BLaER1 (cell line): ENCODE measurements around the gene ELP4.
"Not testable (repeated sequence)": the region's sequence is repeated elsewhere in the genome, so short reads cannot be mapped to it uniquely, and the experiment has no call there.

Experiments
- H3K27ac ChIP-seq: shearing (Covaris generic); formaldehyde crosslinking; 2 replicates; pipeline ENCODE4 v1.8.1; 2022
- H3K27me3 ChIP-seq: shearing (Covaris generic); formaldehyde crosslinking; 2 replicates; pipeline ENCODE4 v1.8.1; 2022
- H3K36me3 ChIP-seq: shearing (Covaris generic); formaldehyde crosslinking; 2 replicates; pipeline ENCODE4 v1.8.1; 2022
- H3K4me1 ChIP-seq: shearing (Covaris generic); formaldehyde crosslinking; 2 replicates; pipeline ENCODE4 v1.8.1; 2022
- H3K4me2 ChIP-seq: shearing (Covaris generic); formaldehyde crosslinking; 2 replicates; pipeline ENCODE4 v1.8.1; 2022
- H3K4me3 ChIP-seq: shearing (Covaris generic); formaldehyde crosslinking; 2 replicates; pipeline ENCODE4 v1.8.1; 2022
- H3K9ac ChIP-seq: shearing (Covaris generic); formaldehyde crosslinking; 2 replicates; pipeline ENCODE4 v1.8.1; 2022
- H3K9me3 ChIP-seq: shearing (Covaris generic); formaldehyde crosslinking; 2 replicates; pipeline ENCODE4 v1.8.1; 2022
- H4K20me1 ChIP-seq: shearing (Covaris generic); formaldehyde crosslinking; 2 replicates; pipeline ENCODE4 v1.8.1; 2022
- Cebpa-rat ChIP-seq: shearing (Covaris generic); IDR thresholded peaks from 2 replicates; pipeline ENCODE4 v1.8.1; 2022

ELP4 gene

DNA sequence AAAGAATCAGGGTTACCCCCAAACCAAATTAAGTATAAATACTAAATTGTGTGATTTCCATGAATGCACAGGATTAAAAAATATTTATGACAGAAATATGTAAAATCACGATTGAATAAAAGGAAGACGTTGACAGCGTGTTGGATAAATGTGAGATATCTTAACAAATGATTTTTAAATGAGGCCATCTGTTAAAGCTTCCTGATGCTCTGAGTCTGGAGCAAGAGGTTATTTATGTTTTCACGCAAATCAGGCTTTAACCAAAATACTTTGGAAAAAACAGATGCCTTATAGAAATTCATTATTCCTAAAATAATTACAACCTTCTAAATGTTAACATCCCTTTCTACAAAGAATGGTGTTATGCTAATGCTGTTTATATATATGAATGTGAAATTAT lies 178.3 kb downstream of the ELP4 start:
- no peak for TF ChIP-seq Cebpa-rat
- H3K36me3 ChIP-seq: no peaks in the 10 kb centered on the region

DNA sequence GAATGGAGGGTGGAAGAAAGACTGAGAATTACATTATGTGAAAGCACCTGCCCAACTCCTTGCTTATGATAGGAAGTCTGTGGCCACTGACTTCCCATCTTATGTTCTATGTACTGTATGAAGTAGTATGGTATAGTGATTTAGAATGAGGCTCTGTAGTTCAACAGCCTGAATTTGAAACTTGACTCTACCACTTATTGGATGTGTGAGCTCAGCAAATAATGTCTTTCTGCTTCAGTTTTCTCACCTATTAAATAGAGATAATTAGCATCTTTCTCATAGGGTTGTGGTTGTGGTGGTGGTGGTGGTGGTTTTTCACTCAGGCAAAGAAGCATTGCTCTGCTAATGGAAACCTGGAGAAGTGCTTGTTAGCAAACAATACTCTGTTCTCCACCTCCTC lies 180.0 kb downstream of the ELP4 start:
- no peak overlapping the region for H3K4me3 ChIP-seq
- no peaks in the 10 kb centered on the region for H3K4me1 ChIP-seq
- H3K4me2 ChIP-seq: no peak overlapping the region

More for the DNA sequence above, 178.3 kb downstream of the ELP4 start:
- H3K27me3 ChIP-seq: no peaks in the 10 kb centered on the region
- H3K4me3 ChIP-seq: no peak overlapping the region
- H3K4me2 ChIP-seq: no peak overlapping the region
- H4K20me1 ChIP-seq: no peaks in the 10 kb centered on the region
- H3K27ac ChIP-seq: no peak overlapping the region
- H3K9ac ChIP-seq: no peak overlapping the region
- H3K9me3 ChIP-seq: no peaks in the 10 kb centered on the region
- no peaks in the 10 kb centered on the region for H3K4me1 ChIP-seq

GRCh38 chr11:31690041-31690440 lies 180.5 kb downstream of the ELP4 start:
- Histone ChIP-seq H3K9me3 (no peaks in the 10 kb centered on the region), H3K4me3 (no peak overlapping the region), H3K4me1 (no peaks in the 10 kb centered on the region), H3K27ac (no peak overlapping the region), H3K36me3 (no peaks in the 10 kb centered on the region), H3K27me3 (no peaks in the 10 kb centered on the region), H4K20me1 (no peaks in the 10 kb centered on the region), H3K9ac (no peak overlapping the region), H3K4me2 (no peak overlapping the region)
- no peak for TF ChIP-seq Cebpa-rat

More for the DNA sequence above, 180.0 kb downstream of the ELP4 start:
- Histone ChIP-seq H4K20me1 (no peaks in the 10 kb centered on the region), H3K27me3 (no peaks in the 10 kb centered on the region), H3K9me3 (no peaks in the 10 kb centered on the region), H3K27ac (no peak overlapping the region), H3K36me3 (no peaks in the 10 kb centered on the region), H3K9ac (no peak overlapping the region)
- no peak for TF ChIP-seq Cebpa-rat

DNA sequence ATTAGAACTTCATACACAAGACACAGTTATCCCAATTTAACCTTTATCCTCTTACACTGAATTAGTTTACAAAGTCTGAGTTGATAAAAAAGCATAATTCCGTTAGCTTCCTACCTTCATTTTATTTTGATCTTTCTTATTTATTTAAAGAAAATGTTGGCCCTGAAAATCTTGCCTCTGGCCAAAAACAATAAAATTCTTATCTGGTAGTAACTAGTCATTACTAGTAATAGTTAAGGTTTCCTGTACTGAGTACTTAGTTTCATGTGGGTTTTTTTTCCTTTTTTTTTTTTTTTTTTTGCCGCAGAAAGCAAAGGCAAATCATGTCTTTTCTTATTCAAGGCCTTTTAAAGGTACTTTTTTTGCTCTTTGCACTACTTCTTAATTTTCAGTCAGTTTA lies 180.9 kb downstream of the ELP4 start:
- H4K20me1 ChIP-seq: no peaks in the 10 kb centered on the region
- no peak for TF ChIP-seq Cebpa-rat
- no peaks in the 10 kb centered on the region for H3K9me3 ChIP-seq
- no peak overlapping the region for H3K27ac ChIP-seq
- no peaks in the 10 kb centered on the region for H3K36me3 ChIP-seq
- no peaks in the 10 kb centered on the region for H3K4me1 ChIP-seq
- H3K27me3 ChIP-seq: no peaks in the 10 kb centered on the region
- H3K4me2 ChIP-seq: no peak overlapping the region
- no peak overlapping the region for H3K4me3 ChIP-seq
- no peak overlapping the region for H3K9ac ChIP-seq

DNA sequence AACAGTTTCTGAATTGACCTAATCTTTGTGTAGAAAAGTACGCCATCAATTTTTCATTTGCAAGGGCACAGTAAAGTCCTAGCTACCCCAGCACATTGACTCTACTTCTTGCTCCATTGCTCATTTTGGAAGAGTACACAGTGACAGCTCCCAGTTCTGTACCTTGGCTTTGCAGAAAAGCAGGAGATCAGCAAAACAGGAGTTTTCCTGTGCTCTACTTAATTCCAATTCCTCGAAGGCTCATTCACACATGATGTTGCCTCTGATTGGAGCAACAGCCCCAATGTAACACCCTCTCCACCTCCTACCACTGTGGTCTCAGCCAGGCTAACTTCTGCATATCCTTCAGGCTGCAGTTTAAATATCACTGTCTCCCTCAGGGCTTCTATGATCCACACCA lies 182.9 kb downstream of the ELP4 start:
- no peaks in the 10 kb centered on the region for H3K36me3 ChIP-seq
- no peak overlapping the region for H3K4me3 ChIP-seq
- no peaks in the 10 kb centered on the region for H4K20me1 ChIP-seq
- H3K4me2 ChIP-seq: no peak overlapping the region
- no peaks in the 10 kb centered on the region for H3K4me1 ChIP-seq
- H3K27ac ChIP-seq: no peak overlapping the region
- TF ChIP-seq Cebpa-rat: no peak
- no peak overlapping the region for H3K9ac ChIP-seq
- H3K9me3 ChIP-seq: no peaks in the 10 kb centered on the region
- no peaks in the 10 kb centered on the region for H3K27me3 ChIP-seq

- not testable (repeated sequence) for H3K4me1 ChIP-seq, H3K27ac ChIP-seq, H4K20me1 ChIP-seq, H3K36me3 ChIP-seq, H3K27me3 ChIP-seq, H3K9me3 ChIP-seq, H3K9ac ChIP-seq, H3K4me2 ChIP-seq, H3K4me3 ChIP-seq
Measured at GRCh38 chr11:31697049-31697448, 187.5 kb downstream of the ELP4 start.

GRCh38 chr11:31699066-31699465 lies 189.5 kb downstream of the ELP4 start:
- no peak for TF ChIP-seq Cebpa-rat
- Histone ChIP-seq H3K4me1 (no peaks in the 10 kb centered on the region), H3K27ac (no peak overlapping the region), H3K27me3 (no peaks in the 10 kb centered on the region), H3K4me3 (no peak overlapping the region), H4K20me1 (no peaks in the 10 kb centered on the region), H3K36me3 (no peaks in the 10 kb centered on the region), H3K4me2 (no peak overlapping the region), H3K9ac (no peak overlapping the region), H3K9me3 (no peaks in the 10 kb centered on the region)

DNA sequence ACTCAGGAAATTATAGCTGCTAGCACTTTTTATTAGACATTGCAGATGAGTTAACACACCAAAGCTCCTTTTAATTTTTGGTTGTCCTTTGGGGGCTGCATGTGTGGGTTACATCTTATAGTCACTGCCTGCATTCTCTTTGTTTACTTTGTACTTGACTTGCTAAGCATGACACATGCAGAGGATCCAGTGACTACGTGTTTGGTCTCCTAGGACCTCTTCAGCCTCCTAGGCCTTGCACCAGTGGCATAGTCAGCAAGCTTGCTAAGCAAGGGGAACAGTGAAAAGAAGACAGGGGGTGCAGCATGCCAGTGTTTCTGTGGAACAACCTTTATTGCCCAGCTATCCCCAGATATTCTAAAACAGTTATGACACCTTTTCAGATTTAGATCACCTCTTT lies 193.4 kb downstream of the ELP4 start:
- Histone ChIP-seq H3K9ac (no peak overlapping the region), H3K36me3 (no peaks in the 10 kb centered on the region), H3K4me1 (no peaks in the 10 kb centered on the region), H4K20me1 (no peaks in the 10 kb centered on the region), H3K4me2 (no peak overlapping the region), H3K27ac (no peak overlapping the region), H3K4me3 (no peak overlapping the region), H3K27me3 (no peaks in the 10 kb centered on the region), H3K9me3 (no peaks in the 10 kb centered on the region)
- no peak for TF ChIP-seq Cebpa-rat

DNA sequence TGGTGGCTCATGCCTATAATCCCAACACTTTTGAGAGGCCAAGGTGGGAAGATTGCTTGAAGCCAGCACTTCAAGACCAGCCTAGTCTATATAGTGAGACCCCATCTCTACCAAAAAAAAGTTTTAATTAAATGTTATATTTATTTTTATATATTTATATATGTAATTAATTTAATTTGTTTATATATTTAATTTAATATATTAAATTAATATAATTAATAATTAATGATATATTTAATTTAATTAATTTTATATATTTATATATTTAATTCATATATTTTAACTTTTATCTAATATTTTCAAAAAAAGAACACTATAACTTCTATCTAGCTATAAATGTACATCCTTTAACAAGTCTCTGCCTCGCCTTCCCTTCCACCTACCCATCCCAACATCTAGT lies 196.8 kb downstream of the ELP4 start:
- no peaks in the 10 kb centered on the region for H4K20me1 ChIP-seq
- no peak overlapping the region for H3K4me3 ChIP-seq
- H3K36me3 ChIP-seq: no peaks in the 10 kb centered on the region
- no peaks in the 10 kb centered on the region for H3K9me3 ChIP-seq
- H3K9ac ChIP-seq: no peak overlapping the region
- no peak overlapping the region for H3K27ac ChIP-seq
- no peak for TF ChIP-seq Cebpa-rat
- H3K4me1 ChIP-seq: no peaks in the 10 kb centered on the region
- H3K4me2 ChIP-seq: no peak overlapping the region
- H3K27me3 ChIP-seq: no peaks in the 10 kb centered on the region

DNA sequence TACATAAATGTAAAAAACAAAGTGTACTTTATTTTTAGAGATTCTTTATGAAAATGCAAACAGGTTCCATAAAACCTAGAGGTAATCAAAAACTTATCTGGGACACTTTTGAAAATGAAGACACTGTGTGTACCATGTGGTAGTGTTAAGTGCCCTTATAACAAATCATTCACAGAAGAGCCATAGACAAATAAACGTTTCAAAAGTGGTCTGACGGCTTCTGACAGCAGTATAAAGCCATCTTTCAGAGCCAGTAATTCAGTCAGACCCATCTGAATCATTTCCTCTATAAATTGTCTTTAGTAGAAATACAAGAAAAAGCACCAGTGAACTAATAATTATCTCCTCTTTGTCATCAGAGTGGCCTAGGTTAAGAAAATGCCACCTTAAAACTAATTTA lies 201.6 kb downstream of the ELP4 start:
- no peaks in the 10 kb centered on the region for H3K27me3 ChIP-seq
- no peaks in the 10 kb centered on the region for H4K20me1 ChIP-seq
- H3K4me3 ChIP-seq: no peak overlapping the region
- H3K4me1 ChIP-seq: no peaks in the 10 kb centered on the region
- TF ChIP-seq Cebpa-rat: no peak
- H3K4me2 ChIP-seq: no peak overlapping the region
- H3K9me3 ChIP-seq: no peaks in the 10 kb centered on the region
- H3K27ac ChIP-seq: no peak overlapping the region
- no peaks in the 10 kb centered on the region for H3K36me3 ChIP-seq
- no peak overlapping the region for H3K9ac ChIP-seq

- no peak overlapping the region for H3K9ac ChIP-seq
- H4K20me1 ChIP-seq: no peaks in the 10 kb centered on the region
- no peak overlapping the region for H3K4me2 ChIP-seq
- no peak for TF ChIP-seq Cebpa-rat
- no peaks in the 10 kb centered on the region for H3K4me1 ChIP-seq
- no peak overlapping the region for H3K4me3 ChIP-seq
- no peaks in the 10 kb centered on the region for H3K9me3 ChIP-seq
- H3K27me3 ChIP-seq: no peaks in the 10 kb centered on the region
- no peaks in the 10 kb centered on the region for H3K36me3 ChIP-seq
- no peak overlapping the region for H3K27ac ChIP-seq
Measured at GRCh38 chr11:31712851-31713250, 203.3 kb downstream of the ELP4 start.
